Adipose tissue (tissue), 3 donors: ENCODE results near the gene OXA1L. TPM values are rescaled to one million over a fixed set of nuclear protein-coding genes. Genes with fewer than 3 reads are reported as not detected.
"Not testable (repeated sequence)": the region's sequence is repeated elsewhere in the genome, so short reads cannot be mapped to it uniquely, and the experiment has no call there.

Source experiments
- H3K27ac ChIP-seq: one replicate; pipeline ENCODE4 v1.5.1; 2013; ENCODE audit warnings: low read depth, low read length
- WGBS, 3 donors: extraction: QIAGEN DNeasy Blood & Tissue Kit; methylation state at CpG; one replicate each; pipeline ENCODE4 v1.1.7; 2013; 5-methylcytosine and 5-hydroxymethylcytosine counted together
- polyA plus RNA-seq, 3 donors: library from polyadenylated mRNA; stranded (reverse); fragments of 200-250 nt; gene quantifications; one replicate each; pipeline ENCODE4 v1.2.3, GENCODE V29; 2013
- donor health status: healthy with polysubstance abuse.
- donor health status: Bipolar disorder and iron deficiency.
- donor health status: healthy.

Gene OXA1L
- polyA plus RNA-seq, 3 donors, result 72.7 to 123 (median 83.9) TPM

DNA sequence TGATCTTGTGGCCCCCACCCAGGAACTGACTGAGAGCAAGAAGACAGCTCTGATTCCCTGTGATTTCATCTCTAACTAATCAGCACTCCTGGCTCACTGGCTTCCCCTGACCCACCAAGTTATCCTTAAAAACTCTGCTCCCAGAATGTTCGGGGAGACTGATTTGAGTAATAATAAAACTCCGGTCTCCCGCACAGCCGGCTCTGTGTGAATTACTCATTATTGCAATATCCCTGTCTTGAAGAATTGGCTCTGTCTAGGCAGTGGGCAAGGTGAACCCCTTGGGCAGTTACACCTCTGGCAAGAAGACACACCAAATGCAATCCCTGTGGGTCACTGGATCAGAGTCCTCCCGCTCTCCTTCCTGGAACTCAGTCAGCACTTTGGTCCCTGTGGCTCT lies 27.5 kb downstream of the OXA1L start:
- WGBS, 3 donors, result 72 to 95% (median 76%) methylated on average over 5 of the region's 5 CpGs
- no peak overlapping the region for H3K27ac ChIP-seq

GRCh38 chr14:22794551-22794951 lies 28.1 kb downstream of the OXA1L start:
- H3K27ac ChIP-seq, result no peak overlapping the region
- 75 to 80% (median 77%) methylated on average over 7 of the region's 7 CpGs for WGBS, 3 donors

GRCh38 chr14:22796087-22796707 lies 29.7 kb downstream of the OXA1L start:
- no peak overlapping the region for H3K27ac ChIP-seq
- WGBS, 3 donors, result 61 to 74% (median 70%) methylated on average over 5 of the region's 5 CpGs

GRCh38 chr14:22797017-22797917 lies 30.8 kb downstream of the OXA1L start:
- WGBS, 3 donors, result 43 to 53% (median 53%) methylated on average over 5 of the region's 5 CpGs
- H3K27ac ChIP-seq, result no peak overlapping the region

- no peak overlapping the region for H3K27ac ChIP-seq
- WGBS, 3 donors, result 36 to 52% (median 40%) methylated on average over 2 of the region's 2 CpGs
Observed at GRCh38 chr14:22798528-22798927, 32.0 kb downstream of the OXA1L start.

GRCh38 chr14:22800346-22800745 lies 33.9 kb downstream of the OXA1L start:
- WGBS, 3 donors, result 76 to 94% (median 84%) methylated on average over 10 of the region's 10 CpGs
- H3K27ac ChIP-seq, result no peak overlapping the region

GRCh38 chr14:22801716-22802115 lies 35.2 kb downstream of the OXA1L start:
- no peak overlapping the region for H3K27ac ChIP-seq
- WGBS, 3 donors, result 74 to 86% (median 81%) methylated on average over 8 of the region's 8 CpGs

- 83 to 88% (median 84%) methylated on average over 12 of the region's 12 CpGs for WGBS, 3 donors
- no peak overlapping the region for H3K27ac ChIP-seq
Observed at GRCh38 chr14:22802860-22803686, 36.6 kb downstream of the OXA1L start.

- H3K27ac ChIP-seq, result no peak overlapping the region
- WGBS, 3 donors, result 76 to 89% (median 77%) methylated on average over 3 of the region's 3 CpGs
Observed at GRCh38 chr14:22803687-22803974, 37.1 kb downstream of the OXA1L start.

GRCh38 chr14:22805235-22805634 lies 38.7 kb downstream of the OXA1L start:
- WGBS, 3 donors, result 84 to 96% (median 85%) methylated on average over 4 of the region's 4 CpGs
- not testable (repeated sequence) for H3K27ac ChIP-seq

DNA sequence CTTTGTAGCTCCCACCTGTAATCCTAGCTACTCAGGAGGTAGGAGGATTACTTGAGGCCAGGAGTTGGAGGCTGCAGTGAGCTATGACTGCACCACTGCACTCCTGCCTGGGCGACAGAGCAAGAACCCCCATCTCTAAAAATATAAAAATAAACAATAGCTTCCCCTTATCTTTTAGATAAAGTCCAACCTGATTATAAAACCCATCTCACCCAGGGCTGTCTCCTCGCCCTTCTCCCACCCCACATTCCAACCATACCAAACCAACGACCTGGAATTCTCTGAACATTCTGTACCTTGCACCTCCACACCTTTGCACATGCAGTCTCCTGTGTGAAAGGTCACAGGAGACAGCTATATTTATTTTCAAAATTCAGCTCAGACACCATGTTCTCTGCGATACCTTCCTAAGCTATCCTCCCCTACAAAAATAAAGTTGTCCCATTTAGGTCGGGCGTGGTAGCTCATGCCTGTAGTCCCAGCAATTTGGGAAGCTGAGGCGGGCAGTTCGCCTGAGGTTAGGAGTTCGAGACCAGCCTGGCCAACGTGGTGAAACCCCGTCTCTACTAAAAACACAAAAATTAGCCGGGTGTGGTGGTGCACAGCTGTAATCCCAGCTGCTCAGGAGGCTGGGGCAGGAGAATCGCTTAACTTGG lies 41.1 kb downstream of the OXA1L start:
- no peak overlapping the region for H3K27ac ChIP-seq
- 79 to 82% (median 81%) methylated on average over 13 of the region's 13 CpGs for WGBS, 3 donors

- WGBS, 3 donors, result 82 to 97% (median 96%) methylated on average over 5 of the region's 5 CpGs
- no peak overlapping the region for H3K27ac ChIP-seq
Observed at GRCh38 chr14:22808388-22809209, 42.1 kb downstream of the OXA1L start.

GRCh38 chr14:22811722-22812121 lies 45.2 kb downstream of the OXA1L start:
- WGBS, 3 donors, result 41 to 74% (median 51%) methylated on average over 2 of the region's 2 CpGs
- H3K27ac ChIP-seq, result no peak overlapping the region

DNA sequence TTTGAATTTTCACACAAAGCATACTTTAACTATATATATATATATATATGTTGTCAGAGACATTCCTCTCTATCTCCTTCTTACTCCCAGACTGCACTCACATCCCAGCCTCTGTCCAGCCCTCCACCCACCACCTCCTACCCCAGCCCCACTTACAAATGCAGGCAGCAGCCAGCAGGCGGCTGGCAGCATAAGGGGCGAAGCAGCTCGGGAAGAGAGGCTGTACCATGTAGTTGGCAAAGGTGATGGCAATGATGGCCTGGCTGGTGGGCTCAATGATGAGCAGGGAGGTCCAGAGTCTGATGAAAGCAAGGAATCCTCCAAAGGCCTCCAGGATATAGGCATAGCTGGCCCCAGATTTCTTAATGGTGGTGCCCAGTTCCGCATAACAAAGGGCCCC lies 46.3 kb downstream of the OXA1L start:
- H3K27ac ChIP-seq, result no peak overlapping the region
- 84 to 93% (median 91%) methylated on average over 4 of the region's 4 CpGs for WGBS, 3 donors

DNA sequence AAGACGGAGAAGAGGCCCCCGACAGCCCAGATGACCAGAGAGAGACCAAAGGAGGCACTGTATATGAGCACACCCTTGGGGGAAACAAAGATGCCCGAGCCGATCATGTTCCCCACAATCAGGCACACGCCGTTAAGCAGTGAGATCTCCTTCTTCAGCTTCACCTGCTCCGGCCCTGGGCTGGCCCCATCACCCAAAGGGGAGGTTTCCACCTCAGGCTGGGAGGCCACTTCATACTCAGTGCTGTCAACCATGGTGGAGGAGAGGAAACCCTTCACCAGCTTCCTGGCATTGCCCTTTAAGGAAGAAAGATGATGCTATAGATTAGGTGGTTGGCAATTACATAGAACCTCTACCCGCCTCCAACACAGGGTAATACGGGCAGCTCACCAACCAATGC lies 46.7 kb downstream of the OXA1L start:
- no peak overlapping the region for H3K27ac ChIP-seq
- WGBS, 3 donors, result 79 to 88% (median 84%) methylated on average over 9 of the region's 9 CpGs

DNA sequence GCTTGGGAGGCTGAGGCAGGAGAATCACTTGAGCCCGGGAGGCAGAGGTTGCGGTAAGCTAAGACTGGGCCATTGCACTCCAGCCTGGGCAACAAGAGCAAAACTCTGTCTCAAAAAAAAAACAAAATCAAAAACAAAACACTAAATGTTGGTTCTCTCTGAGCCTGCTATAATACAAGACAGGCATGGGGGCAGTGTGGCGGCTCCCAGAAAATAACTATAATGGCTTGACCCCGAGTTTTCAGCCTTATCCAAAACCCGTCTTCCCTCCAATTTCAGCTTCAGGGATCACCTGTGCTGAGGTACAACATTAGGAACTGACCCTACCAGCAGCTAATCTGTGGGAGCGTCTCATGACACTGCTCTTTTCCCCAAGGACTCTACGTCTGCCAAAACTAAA lies 47.9 kb downstream of the OXA1L start:
- 86 to 91% (median 86%) methylated on average over 7 of the region's 7 CpGs for WGBS, 3 donors
- no peak overlapping the region for H3K27ac ChIP-seq

DNA sequence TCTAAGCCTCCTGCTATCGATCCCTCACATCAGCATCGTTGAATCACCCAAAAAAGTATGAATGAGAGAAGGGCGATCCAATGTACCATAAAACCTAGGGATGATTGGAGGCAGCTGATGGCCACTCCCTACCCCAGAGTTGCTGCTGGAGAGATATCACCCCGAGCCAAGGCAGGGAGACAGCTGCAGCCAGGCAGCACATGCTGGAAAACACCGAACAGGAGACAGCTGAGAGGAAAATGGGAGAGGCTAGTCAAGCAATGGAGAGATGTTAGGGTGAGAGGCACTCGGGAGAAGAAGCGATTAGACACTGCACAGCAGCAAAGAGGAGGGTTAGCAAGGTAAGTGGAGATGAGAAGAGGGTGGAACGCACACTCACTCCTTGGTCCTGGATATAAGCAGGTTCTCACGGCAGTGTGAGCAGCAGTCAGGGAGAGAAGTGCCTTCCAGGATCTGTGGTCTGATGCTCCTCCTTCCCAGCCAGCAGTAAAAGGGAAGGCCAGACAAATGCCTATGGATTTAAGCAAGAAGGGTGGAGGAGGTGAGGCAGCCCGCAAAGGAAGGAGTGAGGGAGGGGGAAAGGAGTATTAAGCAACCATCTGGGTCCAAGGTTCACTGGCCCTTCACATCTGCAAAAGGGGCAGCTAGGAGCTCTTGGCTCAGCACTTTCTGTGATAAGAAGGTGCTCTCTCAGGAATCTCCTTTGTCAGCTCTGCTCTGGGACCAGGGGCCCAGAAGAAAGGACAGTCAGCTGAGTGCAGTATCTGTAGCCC lies 48.6 kb downstream of the OXA1L start, which contains the start of gene SLC7A7:
TSS of gene SLC7A7 (minus strand) at position 495 of the 773 bp plus-strand sequence. CDS start 2,037 bp downstream, outside the sequence.
- WGBS, 3 donors, result 56 to 58% (median 56%) methylated on average over 10 of the region's 10 CpGs
- no peak within 1 kb of the TSS for H3K27ac ChIP-seq
